Endothelial cell of umbilical vein (primary cell): ENCODE data around the gene SIN3B. TPM values are rescaled to one million over a fixed set of nuclear protein-coding genes. Genes with fewer than 3 reads are reported as not detected.

Source experiments
- BruUV-seq: library from RNA; stranded (reverse); fragments of 400-500 nt; replicated peaks from 2 replicates; lab custom pipeline; 2021; lab: Mats Ljungman, UMichigan
- CTCF ChIA-PET: fragments of 300-600, 350-600 bp; sonication (Branson Sonifier 250); formaldehyde crosslinking; loops from one replicate; lab custom pipeline; 2021; ENCODE audit warnings: antibody characterized with exemption, inconsistent platforms; lab: Charles Lee
- POLR2A ChIA-PET: fragments of 300-600, 350-600 bp; sonication (Branson Sonifier 250); formaldehyde crosslinking; loops from one replicate; lab custom pipeline; 2021; ENCODE audit warnings: antibody characterized with exemption, inconsistent platforms; lab: Charles Lee
- DNase-seq: peaks from one replicate; pipeline ENCODE4 v3.0.0-alpha.2; 2011; ENCODE audit warnings: low read depth, low spot score
- FAIRE-seq: peaks from 2 replicates; lab custom pipeline; 2011; peaks lifted over from hg19 to GRCh38; lab: Jason Lieb, UNC
- H2AFZ ChIP-seq: 2 replicates; pipeline ENCODE4 v1.6.0; 2012; ENCODE audit warnings: low read depth, low read length, control low read depth, inconsistent platforms
- H3K27ac ChIP-seq: 2 replicates; pipeline ENCODE4 v1.5.1; 2011; ENCODE audit warnings: low read depth, mild to moderate bottlenecking, control low read depth, low read length, moderate library complexity; ENCODE audit not compliant: insufficient read depth
- H3K27me3 ChIP-seq, 2 experiments: 2 replicates each; pipeline versions ENCODE4 v1.6.0 to v1.6.1; 2011; ENCODE audit warnings: low read length in 2 of 2, mixed read lengths in 1 of 2; ENCODE audit not compliant: control insufficient read depth in 2 of 2, insufficient read depth in 2 of 2
- H3K36me3 ChIP-seq, 2 experiments: 2 replicates in 1 of 2; 3 replicates in 1 of 2; pipeline ENCODE4 v1.5.1; 2011; ENCODE audit warnings: low read length in 2 of 2, mild to moderate bottlenecking in 1 of 2, moderate library complexity in 1 of 2; ENCODE audit not compliant: control insufficient read depth in 2 of 2, insufficient read depth in 2 of 2; ENCODE audit errors: extremely low read depth in 1 of 2
- H3K4me1 ChIP-seq: 3 replicates; pipeline ENCODE4 v1.5.1; 2011; ENCODE audit warnings: mild to moderate bottlenecking, low read length; ENCODE audit not compliant: control insufficient read depth, insufficient read depth; ENCODE audit errors: extremely low read depth
- H3K4me2 ChIP-seq: 2 replicates; pipeline ENCODE4 v1.6.1; 2011; ENCODE audit warnings: low read length, control low read depth, mixed read lengths; ENCODE audit not compliant: insufficient read depth
- H3K4me3 ChIP-seq, 3 experiments: fragments of 200-600 bp in 1 of 3; sonication (generic), shearing (Covaris generic) in 1 of 3; replicated peaks in 1 of 3; 2 replicates each; pipeline ENCODE4 v1.5.1; 2011 to 2016; ENCODE audit warnings: control low read depth in 3 of 3, low read length in 3 of 3, mild to moderate bottlenecking in 2 of 3, inconsistent platforms in 1 of 3, low read depth in 1 of 3, moderate library complexity in 1 of 3; ENCODE audit not compliant: insufficient read depth in 1 of 3
- H3K79me2 ChIP-seq: 2 replicates; pipeline ENCODE4 v1.6.0; 2012; ENCODE audit warnings: low read length, inconsistent platforms; ENCODE audit not compliant: control insufficient read depth, insufficient read depth
- H3K9ac ChIP-seq: replicated peaks from 2 replicates; pipeline ENCODE3; 2011; ENCODE audit warnings: low read length, control low read depth; ENCODE audit not compliant: insufficient read depth; ENCODE audit errors: extremely low read depth
- H3K9me1 ChIP-seq: replicated peaks from 3 replicates; pipeline ENCODE4 v1.6.0; 2011; ENCODE audit warnings: mild to moderate bottlenecking, low read length; ENCODE audit not compliant: control insufficient read depth, insufficient read depth; ENCODE audit errors: extremely low read depth
- H3K9me3 ChIP-seq: replicated peaks from 2 replicates; pipeline ENCODE4 v1.5.1; 2012; ENCODE audit warnings: low read length, inconsistent platforms; ENCODE audit not compliant: control insufficient read depth, insufficient read depth
- H4K20me1 ChIP-seq: replicated peaks from 2 replicates; pipeline ENCODE3; 2011; ENCODE audit warnings: mild to moderate bottlenecking, low read length; ENCODE audit not compliant: control insufficient read depth, insufficient read depth; ENCODE audit errors: extremely low read depth
- CTCF ChIP-seq, 2 donors: IDR thresholded peaks; 1 replicate in 1 of 2; 2 replicates in 1 of 2; pipeline ENCODE4 v1.5.1; 2011; ENCODE audit warnings: low read length in 2 of 2, mild to moderate bottlenecking in 2 of 2, moderate library complexity in 2 of 2, control low read depth in 1 of 2, inconsistent platforms in 1 of 2, low read depth in 1 of 2; ENCODE audit not compliant: insufficient read depth in 1 of 2; ENCODE audit errors: extremely low read depth in 1 of 2
- EZH2 ChIP-seq: IDR thresholded peaks from 2 replicates; pipeline ENCODE4 v1.6.1; 2012; ENCODE audit warnings: borderline replicate concordance, low read depth, mild to moderate bottlenecking, moderate library complexity, low read length, inconsistent platforms; ENCODE audit not compliant: severe bottlenecking
- FOS ChIP-seq: IDR thresholded peaks from 2 replicates; pipeline ENCODE4 v1.6.1; 2011; ENCODE audit warnings: mild to moderate bottlenecking, low read length, moderate library complexity, borderline replicate concordance; ENCODE audit not compliant: insufficient read depth
- GATA2 ChIP-seq: IDR thresholded peaks from 2 replicates; pipeline ENCODE4 v1.7.0; 2011; ENCODE audit warnings: low read depth, mild to moderate bottlenecking, moderate library complexity, mixed read lengths, low read length; ENCODE audit not compliant: insufficient read length, insufficient read depth
- JUN ChIP-seq: IDR thresholded peaks from 2 replicates; pipeline ENCODE4 v1.6.1; 2011; ENCODE audit warnings: borderline replicate concordance, low read depth; ENCODE audit not compliant: insufficient read length, insufficient read depth
- MAX ChIP-seq: IDR thresholded peaks from 2 replicates; pipeline ENCODE4 v1.6.1; 2011; ENCODE audit not compliant: insufficient read depth, insufficient read length
- MYC ChIP-seq: IDR thresholded peaks from one replicate; pipeline ENCODE4 v1.6.1; 2011; ENCODE audit warnings: mild to moderate bottlenecking, low read depth, low read length
- POLR2A ChIP-seq: IDR thresholded peaks from 2 replicates; pipeline ENCODE4 v1.6.1; 2012; ENCODE audit warnings: low read depth, mild to moderate bottlenecking, control low read depth, low read length
- POLR2AphosphoS5 ChIP-seq: IDR thresholded peaks from 2 replicates; pipeline ENCODE4 v1.6.1; 2012; ENCODE audit warnings: low read depth, mild to moderate bottlenecking, control low read depth, low read length, moderate library complexity; ENCODE audit not compliant: insufficient read depth
- dilution Hi-C: fragments of 300-500 bp; cut with MboI; formaldehyde crosslinking; loops from one replicate; pipeline ENCODE4 v1.15.0; 2019; ENCODE audit warnings: low sequenced_read_pairs; ENCODE audit not compliant: extremely low pct_ligation_motif_present
- intact Hi-C: fragments of 100-400 bp; cut with micrococcal nuclease; formaldehyde crosslinking; loops from one replicate; pipeline ENCODE4 v1.10.0; 2022
- polyA plus RNA-seq, 4 experiments: library from polyadenylated mRNA; depleted of rRNA in 3 of 4; stranded (reverse) in 3 of 4; unstranded in 1 of 4; fragments of >200 nt; gene quantifications; 2 replicates each; pipeline versions ENCODE4 v1.2.1 to v1.2.3, GENCODE V29; 2011 to 2012; ENCODE audit warnings: missing spikeins in 1 of 4
- total RNA-seq: library from RNA; stranded (reverse); gene quantifications from 2 replicates; pipeline ENCODE4 v1.2.3, GENCODE V29; 2021

SIN3B gene
- total and polyA plus RNA-seq, 2 donors (not counting 3 experiments of a cell fraction or from before 2014, with no cell fraction given), result 46.2 to 75.0 TPM

- Histone ChIP-seq H3K4me2 (no peak overlapping the region), H3K9me3 (no peaks in the 10 kb centered on the region), H3K9ac (no peak overlapping the region), H3K36me3 (peaks cover 12 to 26% of the 10 kb centered on the region in 2 experiments), H3K79me2 (peaks cover 27% of the 10 kb centered on the region), H3K27me3 (no peaks in the 10 kb centered on the region), H3K9me1 (no peaks in the 10 kb centered on the region), H2AFZ (no peak overlapping the region), H3K27ac (peak overlapping the region; percentile 6), H4K20me1 (no peaks in the 10 kb centered on the region), H3K4me1 (peaks cover 43% of the 10 kb centered on the region), H3K4me3 (no peak overlapping the region)
- intact Hi-C loops (loop anchor here (10.0 kb wide), 1 partner anchor 60 kb away; no protein-coding TSS in a partner anchor), dilution Hi-C loops (no loop called here)
- CTCF ChIA-PET, result no interaction called here
- POLR2A ChIA-PET, result no interaction called here
- TF ChIP-seq MYC, result no peak
- no peak for TF ChIP-seq POLR2AphosphoS5
- no peak for TF ChIP-seq JUN
- TF ChIP-seq FOS, result no peak
- TF ChIP-seq GATA2, result no peak
- TF ChIP-seq EZH2, result no peak
- no peak for TF ChIP-seq CTCF (IDR thresholded peaks at IDR 0.05; ENCODE audit: extremely low read depth in 1 of 2, insufficient read depth in 1 of 2, low read depth in 1 of 2, low read length in 2 of 2)
- TF ChIP-seq POLR2A, result no peak
- TF ChIP-seq MAX, result no peak
- no TSS peak for BruUV-seq
- DNase-seq (no peak), FAIRE-seq (peak; percentile 71)
Observed at GRCh38 chr19:16834747-16835146, 5.5 kb downstream of the SIN3B start.
